HepG2 (cell line): ENCODE measurements around the gene TMEM253. TPM values are rescaled to one million over a fixed set of nuclear protein-coding genes. Genes with fewer than 3 reads are reported as not detected.
A peak's percentile ranks its signal among the peaks of the same experiment; 100 is the strongest.

Source experiments
- ARNT2 ChIP-seq: sonication (generic); formaldehyde crosslinking; IDR thresholded peaks from 2 replicates; pipeline ENCODE4 v1.8.0; 2022; ENCODE audit warnings: mild to moderate bottlenecking, low read depth, missing genetic modification reagents, moderate library complexity
- CREBL2 ChIP-seq: sonication (generic); formaldehyde crosslinking; IDR thresholded peaks from 2 replicates; pipeline ENCODE4 v1.8.1; 2023; ENCODE audit warnings: missing genetic modification reagents, mild to moderate bottlenecking, borderline replicate concordance
- CTCF ChIP-seq: sonication (generic); formaldehyde crosslinking; IDR thresholded peaks from 2 replicates; pipeline ENCODE4 v1.5.0; 2020; ENCODE audit warnings: mild to moderate bottlenecking, missing genetic modification reagents, moderate library complexity
- FIP1L1 ChIP-seq: fragments of 200-400 bp; formaldehyde crosslinking; IDR thresholded peaks from 2 replicates; pipeline ENCODE4 v1.6.1; 2018; ENCODE audit warnings: low read depth, mild to moderate bottlenecking, low read length, moderate library complexity, borderline replicate concordance; ENCODE audit not compliant: insufficient read depth
- GZF1 ChIP-seq: sonication (generic); formaldehyde crosslinking; IDR thresholded peaks from 2 replicates; pipeline ENCODE4 v1.5.1; 2020; ENCODE audit warnings: mild to moderate bottlenecking, missing genetic modification reagents
- HES4 ChIP-seq: sonication (generic); formaldehyde crosslinking; IDR thresholded peaks from 2 replicates; pipeline ENCODE4 v1.9.0; 2021; ENCODE audit warnings: mild to moderate bottlenecking, missing genetic modification reagents, borderline replicate concordance
- IKZF4 ChIP-seq: sonication (generic); formaldehyde crosslinking; IDR thresholded peaks from 2 replicates; pipeline ENCODE4 v1.5.1; 2020; ENCODE audit warnings: borderline replicate concordance, mild to moderate bottlenecking, low read depth, missing genetic modification reagents; ENCODE audit errors: not compliant biosample characterization
- KDM5B ChIP-seq: sonication (generic); formaldehyde crosslinking; IDR thresholded peaks from 2 replicates; pipeline ENCODE4 v1.4.0; 2020; ENCODE audit warnings: missing genetic modification reagents, mild to moderate bottlenecking, borderline replicate concordance
- KLF11 ChIP-seq: IDR thresholded peaks from 2 replicates; pipeline ENCODE4 v1.6.1; 2016; ENCODE audit warnings: missing compliant biosample characterization
- MED8 ChIP-seq: sonication (generic); formaldehyde crosslinking; IDR thresholded peaks from 2 replicates; pipeline ENCODE4 v1.8.1; 2023; ENCODE audit warnings: mild to moderate bottlenecking, missing genetic modification reagents; ENCODE audit not compliant: insufficient replicate concordance
- MEIS2 ChIP-seq: sonication (generic); formaldehyde crosslinking; IDR thresholded peaks from 2 replicates; pipeline ENCODE4 v1.9.0; 2021; ENCODE audit warnings: mild to moderate bottlenecking, missing genetic modification reagents
- NKX3-1 ChIP-seq: sonication (generic); formaldehyde crosslinking; IDR thresholded peaks from 2 replicates; pipeline ENCODE4 v1.5.0; 2020; ENCODE audit warnings: missing genetic modification reagents
- ONECUT2 ChIP-seq: sonication (generic); formaldehyde crosslinking; IDR thresholded peaks from 2 replicates; pipeline ENCODE4 v1.4.0; 2020; ENCODE audit warnings: missing genetic modification reagents
- PHB2 ChIP-seq: fragments of 450-650 bp; IDR thresholded peaks from 2 replicates; pipeline ENCODE4 v1.6.1; 2018; ENCODE audit not compliant: partially characterized antibody
- PHF20 ChIP-seq: sonication (generic); formaldehyde crosslinking; IDR thresholded peaks from 2 replicates; pipeline ENCODE4 v1.5.0; 2020; ENCODE audit warnings: mild to moderate bottlenecking, missing genetic modification reagents
- POLR2A ChIP-seq, 2 experiments: IDR thresholded peaks; 2 replicates each; pipeline ENCODE4 v1.6.1; 2011; ENCODE audit warnings: low read depth in 2 of 2, low read length in 2 of 2, mild to moderate bottlenecking in 1 of 2, moderate library complexity in 1 of 2; ENCODE audit not compliant: insufficient read depth in 1 of 2
- RNF2 ChIP-seq: fragments of 450-650 bp; conservative IDR thresholded peaks from 2 replicates; pipeline ENCODE4 v1.6.1; 2016; ENCODE audit warnings: low read depth
- TBL1XR1 ChIP-seq: fragments of 150-350 bp; IDR thresholded peaks from 2 replicates; pipeline ENCODE4 v1.6.1; 2014; ENCODE audit warnings: borderline replicate concordance, low read length; ENCODE audit not compliant: partially characterized antibody
- TERF1 ChIP-seq: sonication (generic); formaldehyde crosslinking; IDR thresholded peaks from 2 replicates; pipeline ENCODE4 v1.8.0; 2022; ENCODE audit warnings: mild to moderate bottlenecking, missing genetic modification reagents, moderate library complexity
- TSC22D2 ChIP-seq: sonication (generic); formaldehyde crosslinking; IDR thresholded peaks from 2 replicates; pipeline ENCODE4 v1.5.1; 2020; ENCODE audit warnings: missing genetic modification reagents, mild to moderate bottlenecking, borderline replicate concordance
- ZBTB34 ChIP-seq: sonication (generic); formaldehyde crosslinking; IDR thresholded peaks from 2 replicates; pipeline ENCODE4 v1.8.0; 2022; ENCODE audit warnings: mild to moderate bottlenecking, missing genetic modification reagents
- ZNF121 ChIP-seq: sonication (generic); formaldehyde crosslinking; IDR thresholded peaks from 2 replicates; pipeline ENCODE4 v1.5.0; 2020; ENCODE audit warnings: mild to moderate bottlenecking, missing genetic modification reagents
- ZNF343 ChIP-seq: sonication (generic); formaldehyde crosslinking; IDR thresholded peaks from 2 replicates; pipeline ENCODE4 v1.4.0; 2020; ENCODE audit warnings: mild to moderate bottlenecking, missing genetic modification reagents
- ZNF567 ChIP-seq: sonication (generic); formaldehyde crosslinking; IDR thresholded peaks from 2 replicates; pipeline ENCODE4 v1.8.1; 2023; ENCODE audit warnings: mild to moderate bottlenecking, missing genetic modification reagents, borderline replicate concordance
- ZNF784 ChIP-seq: sonication (generic); formaldehyde crosslinking; IDR thresholded peaks from 2 replicates; pipeline ENCODE4 v1.5.1; 2020; ENCODE audit warnings: missing genetic modification reagents, mild to moderate bottlenecking, borderline replicate concordance
- ZSCAN22 ChIP-seq: sonication (generic); formaldehyde crosslinking; IDR thresholded peaks from 2 replicates; pipeline ENCODE4 v1.4.0; 2020; ENCODE audit warnings: mild to moderate bottlenecking, missing genetic modification reagents
- polyA plus RNA-seq, 8 experiments: library from polyadenylated mRNA; depleted of rRNA in 3 of 8; stranded (reverse) in 7 of 8; unstranded in 1 of 8; fragments of >200 nt; fragmentation: Illumina TruSeq in 4 of 8; extraction: Trizol in 4 of 8; gene quantifications; 2 replicates each; pipeline versions ENCODE4 v1.2.1 to v1.2.3, GENCODE V29; 2011 to 2016; ENCODE audit warnings: low read depth in 4 of 8, missing spikeins in 1 of 8, mixed read lengths in 1 of 8; ENCODE audit not compliant: insufficient read depth in 1 of 8
- total RNA-seq, 5 experiments: library from RNA; depleted of rRNA; stranded (reverse); fragments of >200 nt; fragmentation: Illumina TruSeq; extraction: Trizol; gene quantifications; 2 replicates each; pipeline ENCODE4 v1.2.3, GENCODE V29; 2016; ENCODE audit warnings: low read depth in 1 of 5

TMEM253 gene
- total and polyA plus RNA-seq, 2 of the 13 experiments (the other 11 are each of a cell fraction or from before 2014, with no cell fraction given) = 0.29 to 0.45 TPM

GRCh38 chr14:21070083-21070609, 30.7 kb upstream of the TMEM253 start, which contains the start of gene ARHGEF40 (continued):
- TF ChIP-seq GZF1 (CRISPR knock-in tag) (no peak), ZNF343 (no peak), POLR2A (IDR thresholded peaks at IDR 0.05; ENCODE audit: insufficient read depth in 1 of 2, low read depth in 2 of 2, low read length in 2 of 2) (peak in 1 of 2 experiments; percentile 24; a peak in 1 of 4 replicates), ZNF784 (CRISPR knock-in tag) (peak; percentile 89; the same call in 1 of the 2 replicates), CTCF (CRISPR knock-in tag) (no peak), ZSCAN22 (no peak), ZNF121 (no peak; the same call in 1 of the 2 replicates), MED8 (no peak), ARNT2 (CRISPR knock-in tag) (peak; percentile 83), HES4 (CRISPR knock-in tag) (0 out of 2 replicates have a peak, but pooled peaks have one; percentile 78), ONECUT2 (CRISPR knock-in tag) (no peak), IKZF4 (peak; percentile 64), MEIS2 (no peak), ZNF567 (CRISPR knock-in tag) (0 out of 2 replicates have a peak, but pooled peaks have one; percentile 35), CREBL2 (CRISPR knock-in tag) (peak; percentile 56; the same call in 1 of the 2 replicates), PHF20 (no peak), TSC22D2 (CRISPR knock-in tag) (no peak), ZBTB34 (CRISPR knock-in tag) (no peak), KLF11 (0 out of 2 replicates have a peak, but pooled peaks have one; percentile 18), RNF2 (no peak), FIP1L1 (0 out of 2 replicates have a peak, but pooled peaks have one; percentile 38), KDM5B (CRISPR knock-in tag) (0 out of 2 replicates have a peak, but pooled peaks have one; percentile 7), PHB2 (no peak), TERF1 (CRISPR knock-in tag) (no peak), NKX3-1 (CRISPR knock-in tag) (no peak), TBL1XR1 (no peak)
